Limb (tissue), 2 donors: ENCODE measurements around the gene MBOAT7.

Experiments
- DNase-seq, 2 donors: peaks; one replicate each; pipeline ENCODE4 v3.0.0-alpha.2; 2016; ENCODE audit errors: extremely low spot score in 2 of 2

MBOAT7 gene

GRCh38 chr19:54164369-54165068 lies 24.9 kb downstream of the MBOAT7 start:
- DNase-seq = peak in 1 of 2 donors; percentile 43

- no peak for DNase-seq
Observed at GRCh38 chr19:54162884-54163283, 26.5 kb downstream of the MBOAT7 start.

GRCh38 chr19:54162241-54162805 lies 27.1 kb downstream of the MBOAT7 start:
- DNase-seq = peak in 1 of 2 donors; percentile 79

- DNase-seq = no peak
Observed at GRCh38 chr19:54160854-54161253, 28.5 kb downstream of the MBOAT7 start.

- no peak for DNase-seq
Observed at GRCh38 chr19:54160182-54160811, 29.1 kb downstream of the MBOAT7 start.

GRCh38 chr19:54159352-54160181 lies 29.8 kb downstream of the MBOAT7 start, which contains the start of gene LENG1:
Gene LENG1, minus strand, starts transcription at chr19:54159721. Its CDS starts 26 bp downstream, at chr19:54159695.
- DNase-seq = peak; percentile 98 to 100

- DNase-seq = no peak
Observed at GRCh38 chr19:54158812-54159351, 30.5 kb downstream of the MBOAT7 start.

GRCh38 chr19:54156953-54157352 lies 32.4 kb downstream of the MBOAT7 start:
- no peak for DNase-seq

GRCh38 chr19:54156490-54156889 lies 32.9 kb downstream of the MBOAT7 start:
- no peak for DNase-seq

GRCh38 chr19:54155694-54156093 lies 33.7 kb downstream of the MBOAT7 start:
- peak in 1 of 2 donors; percentile 46 for DNase-seq

- no peak for DNase-seq
Observed at GRCh38 chr19:54154603-54155345, 34.6 kb downstream of the MBOAT7 start.

GRCh38 chr19:54153731-54154326 lies 35.6 kb downstream of the MBOAT7 start:
- no peak for DNase-seq

GRCh38 chr19:54152878-54153524 lies 36.4 kb downstream of the MBOAT7 start:
- DNase-seq = no peak

GRCh38 chr19:54152267-54152666 lies 37.1 kb downstream of the MBOAT7 start:
- no peak for DNase-seq

GRCh38 chr19:54151362-54152035 lies 37.9 kb downstream of the MBOAT7 start:
- no peak for DNase-seq

GRCh38 chr19:54149021-54149812 lies 40.2 kb downstream of the MBOAT7 start:
- no peak for DNase-seq

- DNase-seq = no peak
Observed at GRCh38 chr19:54148158-54148557, 41.2 kb downstream of the MBOAT7 start.

GRCh38 chr19:54147676-54148075 lies 41.7 kb downstream of the MBOAT7 start:
- no peak for DNase-seq
